HG03439 (cell line): Measurements from ENCODE around the gene LSM4.
"Not testable (repeated sequence)": the region's sequence is repeated elsewhere in the genome, so short reads cannot be mapped to it uniquely, and the experiment has no call there.

Experiments
- ATAC-seq: cut with Tn5 transposase; IDR thresholded peaks from one replicate; pipeline ENCODE4 v1.9.1; 2021; ENCODE audit warnings: mild to moderate bottlenecking, moderate library complexity; ENCODE audit not compliant: unreplicated experiment

The LSM4 gene

DNA sequence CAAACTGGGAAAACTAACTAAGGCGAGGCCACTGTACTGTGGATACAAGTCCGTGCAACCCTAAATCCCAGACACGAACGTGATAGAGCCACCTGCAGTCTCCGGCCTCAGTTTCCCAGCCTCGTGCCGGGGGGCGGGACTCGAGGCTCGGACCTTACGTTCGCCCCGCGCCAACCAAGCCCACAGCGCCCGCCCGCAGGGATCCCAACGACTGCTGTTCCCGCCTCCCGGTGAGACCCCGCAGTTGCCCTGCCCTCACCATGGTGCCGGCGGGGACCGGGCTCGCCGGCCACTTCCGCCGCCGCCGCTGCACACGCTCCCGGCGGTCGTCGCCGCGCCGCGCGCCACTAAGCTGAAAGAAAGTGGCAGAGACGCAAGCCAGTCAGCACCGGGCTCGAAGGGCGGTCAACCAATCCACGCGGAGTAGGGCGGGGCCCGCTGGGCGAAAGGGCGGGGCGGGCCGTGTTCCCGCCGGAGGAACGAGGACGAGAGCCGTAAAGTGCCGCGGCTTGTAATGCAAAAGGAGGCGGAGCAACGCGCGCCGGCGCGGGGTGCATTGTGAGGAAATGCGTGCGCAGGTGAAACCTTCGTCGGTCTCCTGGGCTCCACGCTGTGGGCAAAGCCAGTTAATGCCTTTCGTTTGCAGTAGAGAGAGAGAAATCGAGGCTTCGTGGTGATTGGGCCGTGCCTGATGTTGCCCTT is at the start of gene LSM4:
Gene LSM4 (minus strand): TSS at position 318 of the 702 bp plus-strand sequence. CDS start 56 bp downstream, at position 262.
- ATAC-seq: peak; percentile 88

DNA sequence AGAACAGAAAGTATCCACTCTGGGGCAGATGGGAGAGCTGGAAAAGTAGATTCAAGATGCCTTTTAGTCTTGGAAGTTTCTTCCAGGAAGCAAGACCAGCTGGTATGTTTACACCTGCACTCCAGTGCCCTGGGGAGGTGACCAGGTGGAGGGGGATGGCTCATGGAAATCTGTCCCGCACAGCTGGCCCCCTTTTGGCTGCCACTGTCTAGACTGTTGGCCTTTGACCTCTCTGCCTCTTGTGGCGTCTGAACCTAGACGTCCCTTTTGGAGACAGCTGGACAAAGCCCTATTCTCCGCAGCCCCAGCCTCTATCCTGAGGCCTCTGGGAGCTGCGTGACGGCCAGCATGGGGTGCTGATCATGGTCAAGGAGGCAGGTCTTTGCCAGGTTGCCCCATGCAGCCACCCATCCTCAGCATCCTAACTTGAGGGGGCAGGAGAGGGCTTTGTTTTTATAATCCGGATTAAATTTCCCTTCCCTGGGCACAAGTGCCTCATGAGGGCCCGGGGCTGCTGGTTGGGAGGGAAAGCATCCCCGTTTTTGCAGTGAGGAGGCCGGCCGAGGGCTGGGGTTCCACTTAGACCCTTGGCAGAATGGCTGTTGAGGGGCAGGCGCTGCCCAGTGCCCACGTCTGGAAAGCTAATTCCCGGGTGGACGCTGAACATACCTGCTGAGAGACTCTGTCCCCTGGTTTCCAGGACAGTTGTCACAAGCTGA is 45.8 kb upstream of the LSM4 start:
- ATAC-seq: no peak

GRCh38 chr19:18366021-18366435 is 43.2 kb upstream of the LSM4 start:
- ATAC-seq: no peak

DNA sequence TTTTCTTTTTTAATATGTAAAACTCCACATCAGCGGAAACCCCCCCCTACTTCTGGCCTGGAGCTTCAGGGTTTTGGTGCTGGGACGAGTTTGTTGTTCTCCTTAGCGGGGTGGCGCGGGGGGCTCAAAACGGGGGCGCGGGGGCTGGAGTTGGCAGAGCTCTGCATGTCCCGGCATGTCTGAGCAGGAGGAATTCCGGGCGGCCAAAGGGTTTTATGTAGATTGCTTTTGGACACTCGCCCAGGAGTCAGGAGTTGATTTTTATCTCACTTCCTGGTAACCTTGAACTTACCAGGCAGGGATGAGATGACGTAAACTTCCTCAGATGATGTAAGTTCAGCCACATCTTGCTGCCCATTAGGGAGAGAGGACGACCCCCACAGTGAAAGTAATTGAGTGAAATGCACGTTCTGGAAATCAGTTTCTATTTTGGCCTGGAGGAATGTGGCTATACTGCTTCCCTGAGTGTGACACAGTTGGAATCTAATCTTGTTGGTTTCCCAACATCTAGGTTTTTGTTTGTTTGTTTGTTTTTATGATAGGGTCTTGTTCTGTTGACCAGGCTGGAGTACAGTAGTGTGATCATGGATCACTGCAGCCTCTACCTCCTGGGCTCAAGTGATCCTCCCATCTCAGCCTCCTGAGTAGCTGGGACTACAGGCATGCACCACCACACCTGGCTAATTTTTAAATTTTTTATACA is 42.1 kb upstream of the LSM4 start:
- ATAC-seq: no peak

GRCh38 chr19:18364277-18364825 is 41.5 kb upstream of the LSM4 start:
- not testable (repeated sequence) for ATAC-seq

DNA sequence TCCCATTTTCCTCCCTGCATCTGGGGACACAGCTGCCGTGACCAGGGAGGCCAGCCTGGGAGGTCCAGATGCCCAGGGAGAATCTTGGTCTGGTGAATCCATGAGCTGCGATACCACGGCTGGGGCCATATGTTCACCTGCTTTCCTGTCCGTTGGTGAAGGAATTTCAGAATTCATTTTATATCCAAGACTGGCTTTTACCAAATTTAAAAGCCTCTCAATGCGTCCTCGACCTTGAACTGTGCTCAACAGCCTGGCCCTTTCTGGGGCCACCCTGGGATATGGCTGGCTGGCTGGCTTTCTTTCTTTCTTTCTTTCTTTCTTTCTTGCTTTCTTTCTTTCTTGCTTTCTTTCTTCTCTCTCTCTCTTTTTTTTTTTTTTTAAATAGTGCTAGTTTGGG is 40.9 kb upstream of the LSM4 start:
- no peak for ATAC-seq

DNA sequence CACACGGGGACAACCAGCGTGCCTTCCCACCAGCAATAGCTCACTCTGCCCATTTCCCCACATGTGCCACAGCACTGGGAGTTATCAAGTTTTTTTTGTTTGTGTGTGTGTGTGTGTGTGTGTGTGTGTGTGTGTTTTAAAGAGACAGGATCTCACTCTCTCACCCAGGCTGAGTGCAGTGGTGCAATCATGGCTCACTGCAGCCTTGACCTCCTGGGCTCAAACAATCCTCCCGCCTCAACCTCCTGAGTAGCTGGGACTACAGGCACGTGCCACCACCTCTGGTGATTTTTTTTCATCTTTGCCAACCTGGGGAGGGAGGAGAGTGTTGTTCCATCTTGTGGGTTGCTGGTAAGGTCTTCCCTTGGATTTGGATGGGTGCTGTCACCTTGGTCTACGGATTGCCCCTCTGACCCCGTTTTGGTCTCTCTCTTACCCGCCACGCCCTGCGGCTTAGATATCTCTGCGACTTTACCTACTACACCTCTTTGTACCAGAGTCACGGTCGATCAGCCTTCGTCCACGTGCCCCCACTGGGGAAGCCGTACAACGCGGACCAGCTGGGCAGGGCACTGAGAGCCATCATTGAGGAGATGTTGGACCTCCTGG is 40.2 kb upstream of the LSM4 start:
- no peak for ATAC-seq

DNA sequence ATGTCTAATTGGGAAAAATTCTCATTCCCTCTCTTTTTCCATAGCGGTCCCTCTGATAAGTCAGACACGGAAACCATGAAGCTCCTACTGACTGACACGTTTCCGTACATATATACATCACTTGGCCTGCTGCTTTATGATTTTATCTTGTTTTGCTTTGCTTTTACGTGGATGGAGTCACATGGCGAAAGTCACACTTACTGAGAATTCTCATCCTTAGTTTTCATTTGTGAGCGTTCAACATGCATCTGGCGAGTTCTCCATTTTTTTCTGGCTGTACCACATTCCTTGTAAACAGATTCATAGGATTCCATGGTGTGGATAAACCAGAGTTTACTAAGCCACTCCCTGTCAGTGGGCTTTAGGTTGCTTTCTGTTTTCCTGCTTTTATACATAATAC is 38.8 kb upstream of the LSM4 start:
- ATAC-seq: no peak

DNA sequence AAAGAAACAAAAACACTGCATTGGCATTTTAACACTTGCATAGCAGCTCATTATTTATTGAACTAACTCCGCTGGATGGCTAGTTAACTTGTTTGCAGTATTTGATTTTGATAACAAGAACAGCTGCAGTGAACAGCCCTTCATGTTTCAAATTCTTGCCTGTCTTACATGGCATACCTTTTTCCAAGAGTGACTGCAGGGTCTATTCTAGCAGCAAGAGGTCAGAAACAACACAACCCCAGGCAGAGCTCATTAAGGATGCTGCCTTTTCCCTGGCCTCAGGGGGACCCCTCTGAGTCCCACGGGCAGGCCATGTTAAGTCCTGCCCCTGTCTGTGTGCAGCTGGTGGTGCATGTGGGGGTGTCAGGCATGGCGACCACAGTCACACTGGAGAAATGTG is 34.2 kb upstream of the LSM4 start:
- ATAC-seq: no peak

GRCh38 chr19:18354743-18355142 is 31.9 kb upstream of the LSM4 start:
- not testable (repeated sequence) for ATAC-seq

- ATAC-seq: no peak
Observed at GRCh38 chr19:18353378-18354005, 30.6 kb upstream of the LSM4 start.

- no peak for ATAC-seq
Observed at GRCh38 chr19:18351544-18351943, 28.7 kb upstream of the LSM4 start.

- no peak for ATAC-seq
Observed at GRCh38 chr19:18350490-18350889, 27.6 kb upstream of the LSM4 start.

- ATAC-seq: no peak
Observed at GRCh38 chr19:18349524-18350128, 26.8 kb upstream of the LSM4 start.

- ATAC-seq: not testable (repeated sequence)
Observed at GRCh38 chr19:18348818-18349339, 26.0 kb upstream of the LSM4 start.

- ATAC-seq: no peak
Observed at GRCh38 chr19:18348171-18348570, 25.3 kb upstream of the LSM4 start.

- no peak for ATAC-seq
Observed at GRCh38 chr19:18346091-18346490, 23.2 kb upstream of the LSM4 start.

GRCh38 chr19:18345296-18345695 is 22.4 kb upstream of the LSM4 start:
- ATAC-seq: no peak

DNA sequence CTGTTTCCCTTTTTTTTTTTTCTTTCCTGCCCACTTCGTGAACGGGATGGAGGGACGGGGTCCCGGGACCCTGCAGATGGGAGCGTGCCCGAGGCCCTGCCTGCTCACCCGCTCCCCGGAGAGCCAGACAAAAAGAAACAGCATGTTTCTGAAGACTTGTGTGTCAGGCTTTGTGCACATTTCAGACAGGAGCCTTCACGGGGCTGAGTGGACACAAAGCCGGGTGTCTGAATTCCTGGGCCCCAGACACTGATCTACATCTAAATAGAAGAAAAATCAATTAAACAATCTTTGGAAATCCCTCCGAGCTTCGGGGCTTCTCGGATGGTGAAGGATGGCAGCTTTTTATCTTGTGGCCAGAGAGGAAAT is 21.7 kb upstream of the LSM4 start:
- no peak for ATAC-seq

DNA sequence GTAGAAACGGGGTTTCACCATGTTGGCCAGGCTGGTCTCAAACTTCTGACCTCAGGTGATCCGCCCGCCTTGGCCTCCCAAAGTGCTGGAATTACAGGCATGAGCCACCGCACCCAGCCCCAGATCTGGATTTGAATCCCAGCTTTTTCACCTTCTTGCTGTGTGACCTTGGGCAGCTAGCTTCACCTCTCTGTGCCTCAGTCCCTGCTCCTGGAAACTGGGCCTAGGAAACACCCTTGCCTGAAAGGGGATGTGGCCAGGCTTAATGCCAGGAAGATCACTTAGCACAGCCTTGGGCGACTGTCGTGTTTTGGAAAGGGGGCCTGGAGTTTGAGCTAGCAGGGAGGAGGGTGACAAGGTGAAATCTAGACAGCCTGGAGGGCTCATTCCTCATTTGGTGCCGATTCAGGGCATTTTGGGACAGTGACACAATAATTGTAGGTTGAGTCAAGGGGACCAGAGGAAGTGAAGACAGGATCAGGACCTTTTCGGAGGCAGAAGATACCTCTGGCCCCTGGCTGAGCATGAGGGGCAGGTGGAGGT is 19.3 kb upstream of the LSM4 start:
- no peak for ATAC-seq
